ENCODE results near the gene GTF2H3. TPM values are rescaled to one million over a fixed set of nuclear protein-coding genes. Genes with fewer than 3 reads are reported as not detected.

The GTF2H3 gene
- 24.4 and 37.4 TPM in 2 replicates for total RNA-seq

DNA sequence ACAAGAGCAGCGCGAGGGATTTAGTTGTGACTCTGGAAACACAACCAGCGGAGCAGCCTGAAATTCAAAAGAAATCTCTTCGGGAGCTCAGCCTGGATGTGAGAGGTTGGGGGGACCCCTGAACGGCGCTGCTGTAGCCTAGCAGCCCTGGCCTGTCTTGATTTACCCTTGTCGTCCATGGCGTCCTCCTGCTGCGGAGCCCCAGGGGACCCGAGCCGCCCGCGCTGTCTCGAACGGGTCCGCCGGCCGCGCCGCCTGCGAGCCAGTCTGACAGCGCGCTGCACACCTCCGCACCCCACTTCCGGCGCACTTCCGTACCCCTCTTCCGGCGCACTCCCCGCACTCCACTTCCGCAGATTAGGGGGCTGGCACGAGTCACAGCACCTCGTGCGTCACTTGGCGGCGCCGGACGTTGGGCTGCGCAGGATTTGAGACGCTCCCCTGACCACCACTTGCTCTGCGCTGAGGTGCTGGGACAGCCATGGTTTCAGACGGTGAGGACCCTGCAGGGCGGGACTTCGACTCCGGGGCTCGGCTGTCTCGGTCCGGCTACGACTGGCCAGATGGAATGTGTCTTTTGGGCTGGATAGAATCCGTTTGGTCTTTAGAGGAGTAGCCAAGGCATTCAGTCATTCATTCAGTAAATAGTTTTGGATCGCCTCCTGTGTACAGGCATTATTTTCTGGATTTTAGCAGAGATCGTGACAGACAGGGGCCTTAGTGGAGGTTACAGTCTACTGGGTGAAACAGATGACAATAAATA is at the start of gene GTF2H3, which contains the start of gene EIF2B1:
TSS of gene GTF2H3 (plus strand) at position 451 of the 763 bp plus-strand sequence. CDS start at position 482, 31 bp downstream.
TSS of gene EIF2B1 (minus strand) at position 308 of the 763 bp plus-strand sequence. CDS start at position 179, 129 bp downstream.

DNA sequence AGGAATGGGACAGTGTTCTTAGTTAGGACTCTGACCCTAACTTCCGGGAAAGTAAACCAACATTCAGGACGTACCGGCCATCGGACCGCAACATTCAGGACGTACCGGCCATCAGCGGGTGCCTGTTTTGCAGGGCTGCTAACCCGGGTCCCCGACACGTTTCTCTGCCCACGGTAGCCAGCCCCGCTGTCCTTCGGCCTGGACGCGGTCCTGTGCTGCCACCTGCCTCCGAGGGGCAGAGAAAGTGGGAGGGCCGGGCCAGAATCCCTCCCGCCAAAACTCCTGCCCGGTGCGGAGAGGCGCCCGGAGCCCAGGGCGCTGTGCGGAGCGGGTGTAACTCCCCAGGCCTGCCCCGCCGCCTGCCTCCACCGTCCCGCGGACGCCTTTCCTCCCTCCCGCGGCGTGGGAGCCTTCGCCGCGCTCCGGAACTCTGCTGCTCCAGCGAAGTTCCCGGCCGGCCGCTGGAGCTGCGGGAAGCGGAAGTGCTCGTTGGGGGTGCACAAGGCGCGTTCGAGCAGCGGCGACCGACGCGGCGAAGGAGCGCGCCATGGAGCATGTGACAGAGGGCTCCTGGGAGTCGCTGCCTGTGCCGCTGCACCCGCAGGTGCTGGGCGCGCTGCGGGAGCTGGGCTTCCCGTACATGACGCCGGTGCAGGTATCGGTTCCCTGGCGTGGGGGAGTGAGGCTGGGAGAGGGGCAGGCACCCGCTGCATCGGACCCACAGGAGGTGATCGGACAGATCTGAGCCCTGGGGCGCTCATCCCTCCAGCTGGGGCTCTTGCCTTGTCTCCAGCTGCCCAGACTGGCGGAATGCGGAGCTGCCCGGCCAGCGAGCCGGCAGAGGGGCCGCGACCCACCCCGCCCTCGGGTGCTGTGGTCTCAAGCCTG is 31.8 kb upstream of the GTF2H3 start, which contains the start of gene DDX55:
TSS of gene DDX55 (plus strand) at position 498 of the 888 bp plus-strand sequence. CDS start at position 548, 50 bp downstream.

DNA sequence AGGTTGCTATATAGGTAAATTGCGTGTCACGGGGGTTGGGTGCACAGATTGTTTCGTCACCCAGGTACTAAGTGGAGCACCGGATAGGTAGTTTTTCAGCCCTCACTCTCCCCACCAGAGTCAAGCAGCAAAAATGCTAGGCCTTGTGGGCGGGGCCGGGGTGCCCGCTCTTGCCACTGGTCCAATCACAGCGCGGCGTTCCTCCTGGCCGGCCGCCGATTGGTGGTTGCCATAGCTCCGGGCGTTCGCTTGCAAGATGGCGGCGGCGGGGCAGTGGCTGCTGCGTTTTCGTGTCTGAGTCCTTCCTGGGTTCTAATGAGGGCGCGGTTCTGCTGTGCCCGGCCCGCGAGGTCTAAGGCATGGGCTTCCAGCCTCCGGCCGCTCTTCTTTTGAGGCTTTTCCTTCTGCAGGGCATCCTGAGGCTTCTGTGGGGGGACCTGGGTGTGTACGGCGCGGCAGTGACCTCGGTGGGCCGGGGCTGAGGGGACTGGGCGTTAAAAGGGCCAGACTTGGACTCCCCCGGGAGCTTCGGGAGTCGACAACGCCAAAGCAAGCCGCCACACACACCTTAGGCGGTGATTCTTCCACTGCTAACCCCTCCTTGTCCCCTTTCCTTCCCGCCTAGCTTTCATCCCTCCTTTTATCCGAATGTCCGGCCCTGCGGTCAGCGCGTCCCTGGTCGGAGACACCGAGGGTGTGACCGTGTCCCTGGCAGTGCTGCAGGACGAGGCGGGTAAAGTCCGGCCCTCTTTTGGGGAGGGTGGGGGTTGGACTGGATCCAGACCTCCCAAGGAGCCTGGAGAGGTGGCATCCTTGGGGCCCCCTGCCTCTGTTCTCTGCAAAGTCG is 37.5 kb downstream of the GTF2H3 start, which contains the start of gene TCTN2:
TSS of gene TCTN2 (plus strand) at position 232 of the 847 bp plus-strand sequence. CDS start at position 360, 128 bp downstream.

Other genes starting within 250 kb of the GTF2H3 start
- gene KMT5A, start 249.7 kb upstream of the GTF2H3 start, total RNA-seq = 21.2 and 35.2 TPM in 2 replicates
- gene RILPL2, start 197.1 kb upstream of the GTF2H3 start, total RNA-seq = 2.6 and 5.9 TPM in 2 replicates
- gene SNRNP35, start 175.7 kb upstream of the GTF2H3 start, total RNA-seq = 7.5 and 13.1 TPM in 2 replicates
- gene RILPL1, start 100.1 kb upstream of the GTF2H3 start, total RNA-seq = 17.1 and 19.7 TPM in 2 replicates
- gene TMED2, start 49.3 kb upstream of the GTF2H3 start, total RNA-seq = 204 and 237 TPM in 2 replicates
- 11.0 and 14.6 TPM in 2 replicates for gene DDX55, start 31.7 kb upstream of the GTF2H3 start, total RNA-seq
- 57.1 and 80.9 TPM in 2 replicates for gene EIF2B1, start 143 bp upstream of the GTF2H3 start, total RNA-seq
- 6.9 and 8.4 TPM in 2 replicates for gene TCTN2, start 37.3 kb downstream of the GTF2H3 start, total RNA-seq
- gene ATP6V0A2, start 78.5 kb downstream of the GTF2H3 start, total RNA-seq = 8.5 and 11.6 TPM in 2 replicates
- 0.32 and 0.52 TPM in 2 replicates for gene DNAH10, start 128.5 kb downstream of the GTF2H3 start, total RNA-seq

Measured in epithelial cell of alveolus of lung (primary cell).